Trophoblast cell (in vitro differentiated cells and primary cell): ENCODE data around the gene ZFAND4.

ENCODE experiments used
- DNase-seq, 2 donors: peaks; one replicate each; pipeline ENCODE4 v3.0.0-alpha.2; 2016
- H2AFZ ChIP-seq: 2 replicates; pipeline ENCODE4 v1.6.1; 2013; ENCODE audit warnings: low read length, moderate library complexity, mild to moderate bottlenecking; ENCODE audit not compliant: insufficient read depth, poor library complexity
- H2AK5ac ChIP-seq: 2 replicates; pipeline ENCODE4 v1.6.1; 2013; ENCODE audit warnings: mild to moderate bottlenecking, low read length
- H2BK120ac ChIP-seq: 2 replicates; pipeline ENCODE4 v1.6.1; 2013; ENCODE audit warnings: low read length, mild to moderate bottlenecking, moderate library complexity; ENCODE audit not compliant: insufficient read depth, poor library complexity
- H2BK12ac ChIP-seq: 2 replicates; pipeline ENCODE4 v1.6.1; 2013; ENCODE audit warnings: mild to moderate bottlenecking, low read length, moderate library complexity
- H2BK5ac ChIP-seq: 2 replicates; pipeline ENCODE4 v1.6.1; 2013; ENCODE audit warnings: low read length, low read depth, moderate library complexity, mild to moderate bottlenecking; ENCODE audit not compliant: poor library complexity
- H3K14ac ChIP-seq: 2 replicates; pipeline ENCODE4 v1.6.1; 2013; ENCODE audit warnings: mild to moderate bottlenecking, low read length
- H3K18ac ChIP-seq: 2 replicates; pipeline ENCODE4 v1.6.1; 2013; ENCODE audit warnings: mild to moderate bottlenecking, low read length
- H3K23ac ChIP-seq: 2 replicates; pipeline ENCODE4 v1.6.1; 2013; ENCODE audit warnings: low read length
- H3K27ac ChIP-seq: 2 replicates; pipeline ENCODE4 v1.5.1; 2013; ENCODE audit warnings: low read depth, mild to moderate bottlenecking, inconsistent platforms, low read length, moderate library complexity
- H3K27me3 ChIP-seq: 2 replicates; pipeline ENCODE4 v1.6.1; 2013; ENCODE audit warnings: inconsistent platforms, mild to moderate bottlenecking, low read length, moderate library complexity; ENCODE audit not compliant: insufficient read depth
- H3K36me3 ChIP-seq, 2 experiments: 1 replicate in 1 of 2; 2 replicates in 1 of 2; pipeline ENCODE4 v1.6.1; 2013; ENCODE audit warnings: low read length in 2 of 2, mild to moderate bottlenecking in 2 of 2, moderate library complexity in 1 of 2; ENCODE audit not compliant: insufficient read depth in 2 of 2, control insufficient read depth in 1 of 2
- H3K4ac ChIP-seq: 2 replicates; pipeline ENCODE4 v1.6.1; 2013; ENCODE audit warnings: low read depth, mild to moderate bottlenecking, low read length, moderate library complexity
- H3K4me1 ChIP-seq, 2 experiments: 1 replicate in 1 of 2; 2 replicates in 1 of 2; pipeline ENCODE4 v1.6.1; 2013; ENCODE audit warnings: low read length in 2 of 2, mild to moderate bottlenecking in 2 of 2, moderate library complexity in 1 of 2; ENCODE audit not compliant: insufficient read depth in 2 of 2, control insufficient read depth in 1 of 2
- H3K4me2 ChIP-seq: 2 replicates; pipeline ENCODE4 v1.6.1; 2013; ENCODE audit warnings: inconsistent platforms, mild to moderate bottlenecking, low read length, moderate library complexity
- H3K4me3 ChIP-seq: 2 replicates; pipeline ENCODE4 v1.5.1; 2013; ENCODE audit warnings: mild to moderate bottlenecking, low read depth, low read length, inconsistent platforms
- H3K79me1 ChIP-seq: one replicate; pipeline ENCODE4 v1.6.1; 2013; ENCODE audit warnings: low read length
- H3K79me2 ChIP-seq: 2 replicates; pipeline ENCODE4 v1.6.1; 2013; ENCODE audit warnings: low read length, mild to moderate bottlenecking; ENCODE audit not compliant: control insufficient read depth, insufficient read depth, poor library complexity
- H3K9ac ChIP-seq: 2 replicates; pipeline ENCODE4 v1.6.1; 2013; ENCODE audit warnings: mild to moderate bottlenecking, low read length
- H3K9me3 ChIP-seq: 2 replicates; pipeline ENCODE4 v1.6.1; 2013; ENCODE audit warnings: low read depth, mild to moderate bottlenecking, control low read depth, inconsistent platforms, low read length; ENCODE audit not compliant: insufficient read depth
- H4K12ac ChIP-seq: 2 replicates; pipeline ENCODE4 v1.6.1; 2013; ENCODE audit warnings: low read depth, mild to moderate bottlenecking, low read length, moderate library complexity
- H4K8ac ChIP-seq: 2 replicates; pipeline ENCODE4 v1.6.1; 2013; ENCODE audit warnings: low read depth, mild to moderate bottlenecking, low read length, moderate library complexity
- H4K91ac ChIP-seq: one replicate; pipeline ENCODE4 v1.6.1; 2013; ENCODE audit warnings: low read depth, mild to moderate bottlenecking, low read length, moderate library complexity
- WGBS: extraction: QIAGEN DNeasy Blood & Tissue Kit; methylation state at CpG from one replicate; pipeline ENCODE4 v1.1.7; 2013; ENCODE audit warnings: missing lambda C conversion rate; ENCODE audit not compliant: insufficient read length, insufficient coverage; ENCODE audit errors: extremely low coverage; 5-methylcytosine and 5-hydroxymethylcytosine counted together

Gene ZFAND4

GRCh38 chr10:45608052-45608451 lies 64.5 kb downstream of the ZFAND4 start:
- Histone ChIP-seq H3K9me3 (no peaks in the 10 kb centered on the region), H4K12ac (no peak overlapping the region), H2AK5ac (no peak overlapping the region), H2BK120ac (no peak overlapping the region), H3K9ac (no peak overlapping the region), H3K4me1 (no peaks in the 10 kb centered on the region), H4K91ac (no peak overlapping the region), H4K8ac (no peak overlapping the region), H3K23ac (no peak overlapping the region), H3K27me3 (no peaks in the 10 kb centered on the region), H3K4me3 (no peak overlapping the region), H3K4me2 (no peak overlapping the region), H3K79me2 (no peaks in the 10 kb centered on the region), H2BK12ac (no peak overlapping the region), H3K36me3 (peaks cover 0 to 1% of the 10 kb centered on the region in 2 experiments), H3K4ac (no peak overlapping the region), H3K14ac (no peak overlapping the region), H3K27ac (no peak overlapping the region), H2AFZ (no peak overlapping the region), H3K79me1 (no peaks in the 10 kb centered on the region), H2BK5ac (no peak overlapping the region), H3K18ac (no peak overlapping the region)
- DNase-seq: no peak
- no CpG with 5 or more reads among the region's 1 CpG for WGBS

DNA sequence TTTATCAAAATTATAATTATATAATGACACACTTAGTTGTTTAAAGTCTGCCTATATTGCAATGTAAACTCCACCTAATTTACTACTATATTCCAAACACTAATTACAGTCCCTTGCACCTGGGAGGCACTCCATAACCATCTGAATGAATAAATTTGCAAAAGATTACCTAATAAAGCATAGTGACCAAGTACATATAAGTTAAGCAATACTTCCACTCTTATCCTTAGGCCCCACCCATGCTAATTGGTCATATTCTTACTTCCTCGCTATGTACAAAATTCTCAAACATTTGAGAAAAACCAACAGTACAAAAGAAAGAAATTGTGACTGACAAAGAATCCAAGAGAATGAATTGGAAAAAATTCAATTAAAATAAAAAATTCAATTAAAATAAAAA lies 65.3 kb downstream of the ZFAND4 start:
- Histone ChIP-seq H3K36me3 (peaks cover 0 to 1% of the 10 kb centered on the region in 2 experiments), H3K4me2 (no peak overlapping the region), H2AK5ac (no peak overlapping the region), H3K14ac (no peak overlapping the region), H3K23ac (no peak overlapping the region), H3K27me3 (no peaks in the 10 kb centered on the region), H3K4me1 (no peaks in the 10 kb centered on the region), H3K79me2 (no peaks in the 10 kb centered on the region), H3K27ac (no peak overlapping the region), H3K4ac (no peak overlapping the region), H4K12ac (no peak overlapping the region), H2BK5ac (no peak overlapping the region), H3K79me1 (no peaks in the 10 kb centered on the region), H2AFZ (no peak overlapping the region), H3K9me3 (no peaks in the 10 kb centered on the region), H3K4me3 (no peak overlapping the region), H3K18ac (no peak overlapping the region), H2BK120ac (no peak overlapping the region), H4K8ac (no peak overlapping the region), H4K91ac (no peak overlapping the region), H3K9ac (no peak overlapping the region), H2BK12ac (no peak overlapping the region)
- DNase-seq: no peak
- WGBS: no CpG with 5 or more reads among the region's 1 CpG

GRCh38 chr10:45602836-45603235 lies 69.7 kb downstream of the ZFAND4 start:
- H3K9me3 ChIP-seq: no peaks in the 10 kb centered on the region
- H2BK12ac ChIP-seq: no peak overlapping the region
- H2BK120ac ChIP-seq: no peak overlapping the region
- no peaks in the 10 kb centered on the region for H3K79me1 ChIP-seq
- no peak overlapping the region for H3K4me3 ChIP-seq
- H4K91ac ChIP-seq: no peak overlapping the region
- H2AK5ac ChIP-seq: no peak overlapping the region
- H3K4me2 ChIP-seq: no peak overlapping the region
- no peak for DNase-seq
- no peaks in the 10 kb centered on the region for H3K27me3 ChIP-seq
- H4K12ac ChIP-seq: no peak overlapping the region
- H3K27ac ChIP-seq: no peak overlapping the region
- no peaks in the 10 kb centered on the region for H3K4me1 ChIP-seq
- no peak overlapping the region for H2AFZ ChIP-seq
- no peak overlapping the region for H3K9ac ChIP-seq
- no peak overlapping the region for H3K18ac ChIP-seq
- H4K8ac ChIP-seq: no peak overlapping the region
- no peak overlapping the region for H3K4ac ChIP-seq
- no peak overlapping the region for H3K14ac ChIP-seq
- no peak overlapping the region for H2BK5ac ChIP-seq
- no peaks in the 10 kb centered on the region for H3K79me2 ChIP-seq
- H3K23ac ChIP-seq: no peak overlapping the region
- H3K36me3 ChIP-seq: no peaks in the 10 kb centered on the region
- WGBS: no CpG with 5 or more reads among the region's 4 CpGs

GRCh38 chr10:45602082-45602730 lies 70.4 kb downstream of the ZFAND4 start:
- H3K4me1 ChIP-seq: no peaks in the 10 kb centered on the region
- no peak overlapping the region for H4K12ac ChIP-seq
- no peak overlapping the region for H2AFZ ChIP-seq
- no peak for DNase-seq
- no peaks in the 10 kb centered on the region for H3K27me3 ChIP-seq
- no peak overlapping the region for H4K8ac ChIP-seq
- no peaks in the 10 kb centered on the region for H3K79me1 ChIP-seq
- no peak overlapping the region for H3K27ac ChIP-seq
- H3K23ac ChIP-seq: no peak overlapping the region
- WGBS: no CpG with 5 or more reads among the region's 3 CpGs
- H2AK5ac ChIP-seq: no peak overlapping the region
- H3K14ac ChIP-seq: no peak overlapping the region
- no peak overlapping the region for H3K4me2 ChIP-seq
- no peaks in the 10 kb centered on the region for H3K79me2 ChIP-seq
- H3K36me3 ChIP-seq: no peaks in the 10 kb centered on the region
- H3K9ac ChIP-seq: no peak overlapping the region
- no peak overlapping the region for H2BK12ac ChIP-seq
- H3K4ac ChIP-seq: no peak overlapping the region
- H3K4me3 ChIP-seq: no peak overlapping the region
- H2BK5ac ChIP-seq: no peak overlapping the region
- no peak overlapping the region for H3K18ac ChIP-seq
- no peak overlapping the region for H4K91ac ChIP-seq
- no peak overlapping the region for H2BK120ac ChIP-seq
- H3K9me3 ChIP-seq: no peaks in the 10 kb centered on the region
